Measurements from ENCODE around the gene NLRC4.
"Not testable (repeated sequence)": the region's sequence is repeated elsewhere in the genome, so short reads cannot be mapped to it uniquely, and the experiment has no call there.

The NLRC4 gene, protein sequence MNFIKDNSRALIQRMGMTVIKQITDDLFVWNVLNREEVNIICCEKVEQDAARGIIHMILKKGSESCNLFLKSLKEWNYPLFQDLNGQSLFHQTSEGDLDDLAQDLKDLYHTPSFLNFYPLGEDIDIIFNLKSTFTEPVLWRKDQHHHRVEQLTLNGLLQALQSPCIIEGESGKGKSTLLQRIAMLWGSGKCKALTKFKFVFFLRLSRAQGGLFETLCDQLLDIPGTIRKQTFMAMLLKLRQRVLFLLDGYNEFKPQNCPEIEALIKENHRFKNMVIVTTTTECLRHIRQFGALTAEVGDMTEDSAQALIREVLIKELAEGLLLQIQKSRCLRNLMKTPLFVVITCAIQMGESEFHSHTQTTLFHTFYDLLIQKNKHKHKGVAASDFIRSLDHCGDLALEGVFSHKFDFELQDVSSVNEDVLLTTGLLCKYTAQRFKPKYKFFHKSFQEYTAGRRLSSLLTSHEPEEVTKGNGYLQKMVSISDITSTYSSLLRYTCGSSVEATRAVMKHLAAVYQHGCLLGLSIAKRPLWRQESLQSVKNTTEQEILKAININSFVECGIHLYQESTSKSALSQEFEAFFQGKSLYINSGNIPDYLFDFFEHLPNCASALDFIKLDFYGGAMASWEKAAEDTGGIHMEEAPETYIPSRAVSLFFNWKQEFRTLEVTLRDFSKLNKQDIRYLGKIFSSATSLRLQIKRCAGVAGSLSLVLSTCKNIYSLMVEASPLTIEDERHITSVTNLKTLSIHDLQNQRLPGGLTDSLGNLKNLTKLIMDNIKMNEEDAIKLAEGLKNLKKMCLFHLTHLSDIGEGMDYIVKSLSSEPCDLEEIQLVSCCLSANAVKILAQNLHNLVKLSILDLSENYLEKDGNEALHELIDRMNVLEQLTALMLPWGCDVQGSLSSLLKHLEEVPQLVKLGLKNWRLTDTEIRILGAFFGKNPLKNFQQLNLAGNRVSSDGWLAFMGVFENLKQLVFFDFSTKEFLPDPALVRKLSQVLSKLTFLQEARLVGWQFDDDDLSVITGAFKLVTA

GRCh38 chr2:32264422-32265105, at the start of gene NLRC4:
TSS of gene NLRC4 (minus strand) at chr2:32264886. CDS start at chr2:32256775, 8,111 bp downstream.
- no peak for DNase-seq (ENCODE audit: low spot score)

- no peak for DNase-seq (ENCODE audit: low spot score)
Observed at GRCh38 chr2:32310577-32310976, 45.9 kb upstream of the NLRC4 start.

GRCh38 chr2:32293966-32294562, 29.4 kb upstream of the NLRC4 start:
- not testable (repeated sequence) for DNase-seq (ENCODE audit: low spot score)

DNA sequence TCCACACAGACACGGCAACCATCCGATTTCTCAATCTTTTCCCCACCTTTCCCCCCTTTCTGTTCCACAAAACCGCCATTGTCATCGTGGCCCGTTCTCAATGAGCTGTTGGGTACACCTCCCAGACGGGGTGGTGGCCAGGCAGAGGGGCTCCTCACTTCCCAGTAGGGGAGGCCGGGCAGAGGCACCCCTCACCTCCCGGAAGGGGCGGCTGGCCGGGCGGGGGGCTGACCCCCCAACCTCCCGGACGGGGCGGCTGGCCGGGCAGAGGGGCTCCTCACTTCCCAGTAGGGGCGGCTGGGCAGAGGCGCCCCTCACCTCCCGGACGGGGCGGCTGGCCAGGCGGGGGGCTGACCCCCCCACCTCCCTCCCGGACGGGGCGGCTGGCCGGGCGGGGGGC, 28.8 kb upstream of the NLRC4 start:
- DNase-seq (ENCODE audit: low spot score): not testable (repeated sequence)

DNA sequence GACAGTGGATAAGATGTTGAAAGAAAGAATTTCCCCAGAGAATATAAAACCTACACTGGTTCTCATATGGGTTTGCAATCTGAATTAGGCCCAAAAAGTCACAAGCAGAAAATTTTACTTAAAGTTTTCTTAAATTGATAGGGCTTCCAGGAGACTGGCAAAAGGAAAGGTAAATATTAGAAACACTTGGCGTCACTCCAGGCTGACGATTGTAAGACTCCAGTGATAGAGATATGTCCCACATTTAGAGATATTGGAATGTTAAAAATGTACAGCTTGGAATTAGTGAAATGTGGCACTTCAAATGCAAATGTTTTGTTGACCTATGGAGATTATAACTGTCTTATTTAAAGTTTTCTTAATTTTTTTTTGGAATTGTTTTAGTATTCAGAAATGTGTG, 27.1 kb upstream of the NLRC4 start:
- DNase-seq (ENCODE audit: low spot score): no peak

DNA sequence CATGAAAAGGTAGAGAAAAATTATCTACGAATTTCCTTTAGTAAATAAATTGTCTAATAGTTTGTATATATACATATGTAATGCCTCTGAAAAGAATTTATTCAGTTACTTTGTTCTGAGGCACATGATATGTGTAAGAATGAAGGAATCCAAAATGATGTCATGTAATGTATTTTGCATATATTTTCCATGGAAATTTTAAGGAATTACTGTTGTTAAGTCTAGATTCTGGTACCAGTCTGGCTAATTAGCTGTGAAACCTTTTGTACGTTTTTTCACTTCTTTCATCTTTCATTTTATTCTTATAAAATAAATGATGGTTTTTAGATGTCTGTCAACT, 25.3 kb upstream of the NLRC4 start:
- DNase-seq (ENCODE audit: low spot score): no peak

DNA sequence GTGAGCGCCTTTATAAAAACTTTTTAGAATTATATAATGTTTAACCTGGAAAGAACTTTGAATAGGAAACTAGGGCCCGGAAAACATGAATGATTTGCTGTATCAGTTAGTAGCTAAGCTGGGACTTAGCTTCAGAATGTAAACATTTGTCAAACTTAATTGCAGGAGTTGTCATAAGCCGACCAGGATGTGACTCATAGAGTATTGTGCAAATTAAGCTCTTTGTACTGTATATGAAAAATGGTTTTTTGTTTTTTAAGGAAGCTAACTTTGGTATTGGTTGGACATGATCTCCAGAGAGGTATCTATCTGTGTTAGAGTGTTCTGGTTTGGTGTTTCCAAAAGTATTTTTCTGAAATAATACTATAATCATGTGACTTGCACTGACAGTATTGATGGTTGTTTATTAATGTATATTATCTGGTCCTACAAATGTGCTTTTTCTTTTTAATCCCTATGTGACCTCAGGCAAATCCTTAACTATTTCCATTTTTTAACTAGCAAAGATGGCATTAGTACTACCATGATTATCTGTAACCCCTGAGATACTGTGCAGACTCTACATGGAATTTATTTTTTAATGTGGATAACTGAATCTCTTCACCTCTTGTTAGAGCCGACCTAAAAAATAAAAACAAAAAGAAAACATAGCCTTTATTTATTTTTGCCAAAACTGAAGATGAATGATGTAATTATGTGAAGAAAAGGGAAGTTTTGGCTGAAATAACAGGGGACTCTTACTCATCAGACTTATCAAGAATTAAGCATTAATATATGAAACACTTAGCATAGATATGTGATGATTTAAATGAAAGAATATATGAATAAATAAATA, 24.7 kb upstream of the NLRC4 start:
- no peak for DNase-seq (ENCODE audit: low spot score)

GRCh38 chr2:32284321-32284720, 19.6 kb upstream of the NLRC4 start:
- no peak for DNase-seq (ENCODE audit: low spot score)

GRCh38 chr2:32278478-32278853, 13.8 kb upstream of the NLRC4 start:
- no peak for DNase-seq (ENCODE audit: low spot score)

DNA sequence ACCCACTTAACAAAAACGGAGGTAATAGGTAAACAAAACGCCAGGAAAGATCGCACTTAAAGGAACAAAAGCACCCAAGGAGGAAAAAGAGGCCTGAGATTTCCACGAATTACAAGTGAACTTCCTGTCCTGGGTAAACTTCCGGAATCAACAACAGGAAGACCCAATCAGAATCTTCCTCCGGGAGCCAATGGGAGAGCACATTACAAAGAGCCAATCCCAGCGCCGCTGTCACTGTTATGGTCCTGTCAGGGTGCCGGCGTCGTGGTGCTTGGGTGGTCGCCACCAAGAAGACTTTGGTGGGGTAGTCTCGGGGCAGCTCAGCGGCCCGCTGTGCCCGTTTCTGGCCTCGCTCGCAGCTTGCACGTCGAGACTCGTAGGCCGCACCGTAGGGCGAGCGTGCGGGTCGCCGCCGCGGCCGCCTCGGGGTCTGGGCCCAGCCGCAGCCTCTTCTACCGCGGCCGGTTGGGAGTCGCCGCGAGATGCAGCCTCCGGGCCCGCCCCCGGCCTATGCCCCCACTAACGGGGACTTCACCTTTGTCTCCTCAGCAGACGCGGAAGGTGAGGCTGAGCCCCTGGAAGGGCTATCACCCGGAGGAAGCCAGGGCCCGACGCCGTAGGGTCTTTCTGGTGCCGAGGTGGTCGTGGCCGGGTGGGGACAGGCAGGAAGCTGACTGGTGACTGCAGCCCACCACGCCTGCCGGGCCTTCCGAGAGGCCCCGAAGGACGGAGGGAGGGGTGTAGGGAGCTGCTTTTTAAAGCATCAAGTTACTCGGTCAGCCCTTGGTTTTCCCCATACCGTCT, 13.2 kb upstream of the NLRC4 start, which contains the start of gene YIPF4:
Gene YIPF4, plus strand, starts transcription at position 231 of the 804 bp plus-strand sequence. Its CDS starts 252 bp downstream, at position 483.
- peak; percentile 93 for DNase-seq (ENCODE audit: low spot score)

DNA sequence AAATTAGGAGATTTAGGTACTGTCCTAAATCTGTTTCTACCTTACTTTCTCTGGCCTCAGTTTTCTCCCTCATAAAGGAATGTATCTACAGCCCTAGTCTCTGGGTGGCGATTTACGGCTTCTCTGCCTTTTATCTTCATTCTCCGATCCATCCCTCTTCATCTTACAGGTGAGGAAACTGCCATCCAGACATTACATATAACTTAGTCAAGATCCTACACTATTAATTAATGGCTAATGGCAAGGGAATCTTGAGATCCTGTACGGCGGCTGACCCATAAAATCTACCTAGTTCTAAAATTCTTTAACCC, 12.6 kb upstream of the NLRC4 start:
- no peak for DNase-seq (ENCODE audit: low spot score)

DNA sequence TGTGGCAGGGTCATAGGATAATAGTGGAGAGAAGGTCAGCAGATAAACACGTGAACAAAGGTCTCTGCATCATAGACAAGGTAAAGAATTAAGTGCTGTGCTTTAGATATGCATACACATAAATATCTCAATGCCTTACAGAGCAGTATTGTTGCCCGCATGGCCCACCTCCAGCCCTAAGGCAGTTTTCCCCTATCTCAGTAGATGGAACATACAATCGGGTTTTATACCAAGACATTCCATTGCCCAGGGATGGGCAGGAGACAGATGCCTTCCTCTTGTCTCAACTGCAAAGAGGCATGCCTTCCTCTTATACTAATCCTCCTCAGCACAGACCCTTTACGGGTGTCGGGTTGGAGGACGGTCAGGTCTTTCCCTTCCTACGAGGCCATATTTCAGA, 11.1 kb upstream of the NLRC4 start:
- not testable (repeated sequence) for DNase-seq (ENCODE audit: low spot score)

- no peak for DNase-seq (ENCODE audit: low spot score)
Observed at GRCh38 chr2:32274289-32274688, 9.6 kb upstream of the NLRC4 start.

DNA sequence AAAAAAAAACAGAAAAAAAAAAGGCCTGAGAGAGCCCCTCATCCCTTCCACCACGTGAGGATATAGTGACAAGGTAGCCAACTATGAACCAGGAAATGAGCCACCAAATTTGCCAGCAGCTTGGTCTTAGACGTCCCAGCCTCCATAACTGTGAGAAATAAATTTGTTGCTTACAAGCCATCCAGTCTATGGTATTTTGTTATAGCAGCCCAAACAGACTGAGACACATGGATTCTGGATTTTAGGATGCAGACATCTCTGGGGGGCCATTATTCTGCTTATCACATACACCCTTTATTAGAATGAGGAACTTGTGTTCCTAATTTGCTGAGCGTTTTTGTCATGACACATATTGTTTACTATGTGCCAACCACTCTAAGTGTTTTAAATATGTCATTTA, 7.6 kb upstream of the NLRC4 start:
- DNase-seq (ENCODE audit: low spot score): no peak

- DNase-seq (ENCODE audit: low spot score): no peak
Observed at GRCh38 chr2:32271063-32271462, 6.4 kb upstream of the NLRC4 start.

GRCh38 chr2:32262105-32262504, 2.6 kb downstream of the NLRC4 start:
- DNase-seq (ENCODE audit: low spot score): no peak

- DNase-seq (ENCODE audit: low spot score): no peak
Observed at GRCh38 chr2:32260376-32260775, 4.3 kb downstream of the NLRC4 start.

- no peak for DNase-seq (ENCODE audit: low spot score)
Observed at GRCh38 chr2:32258242-32258641, 6.4 kb downstream of the NLRC4 start.

DNA sequence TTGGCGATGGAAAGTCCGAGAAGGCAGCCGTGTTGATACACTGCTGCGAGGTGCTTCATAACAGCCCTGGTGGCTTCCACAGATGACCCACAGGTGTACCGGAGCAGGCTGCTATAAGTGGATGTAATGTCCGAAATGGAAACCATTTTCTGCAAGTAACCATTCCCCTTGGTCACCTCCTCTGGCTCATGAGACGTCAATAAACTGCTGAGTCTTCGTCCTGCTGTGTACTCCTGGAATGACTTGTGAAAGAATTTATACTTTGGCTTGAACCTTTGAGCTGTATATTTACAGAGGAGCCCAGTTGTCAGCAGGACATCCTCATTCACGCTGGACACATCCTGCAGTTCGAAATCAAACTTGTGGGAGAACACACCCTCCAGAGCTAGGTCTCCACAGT, 14.4 kb downstream of the NLRC4 start:
- DNase-seq (ENCODE audit: low spot score): no peak

DNA sequence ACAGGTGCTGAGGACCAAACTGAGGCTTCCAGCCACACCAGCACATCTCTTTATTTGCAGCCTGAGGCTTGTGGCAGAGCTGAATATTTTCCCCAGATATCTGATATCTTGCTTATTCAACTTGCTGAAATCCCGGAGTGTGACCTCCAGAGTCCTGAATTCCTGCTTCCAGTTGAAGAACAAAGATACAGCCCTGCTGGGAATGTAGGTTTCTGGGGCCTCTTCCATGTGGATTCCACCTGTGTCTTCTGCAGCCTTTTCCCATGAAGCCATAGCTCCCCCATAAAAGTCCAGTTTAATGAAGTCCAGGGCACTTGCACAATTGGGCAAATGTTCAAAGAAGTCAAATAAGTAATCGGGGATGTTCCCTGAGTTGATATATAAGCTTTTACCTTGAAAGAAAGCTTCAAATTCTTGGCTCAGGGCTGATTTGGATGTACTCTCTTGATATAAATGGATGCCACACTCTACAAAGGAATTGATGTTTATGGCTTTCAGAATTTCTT, 14.9 kb downstream of the NLRC4 start:
- no peak for DNase-seq (ENCODE audit: low spot score)

All from hematopoietic multipotent progenitor cell treated with erythropoietin and hydrocortisone succinate and interleukin-3 and kit ligand, for 15 days (in vitro differentiated cells).